Measurements from ENCODE around the gene POGLUT3.

Gene POGLUT3

GRCh38 chr11:108500169-108500568 lies 2.0 kb upstream of the POGLUT3 start:
- Histone ChIP-seq H3K4me1 (ENCODE audit: control insufficient read depth, insufficient read depth, low read length) (peaks cover 12% of the 10 kb centered on the region), H3K4me3 (ENCODE audit: low read depth, low read length) (no peak overlapping the region), H3K27ac (ENCODE audit: low read depth, low read length) (no peak overlapping the region), H3K9me3 (ENCODE audit: control insufficient read depth, insufficient read depth, low read length) (no peaks in the 10 kb centered on the region), H3K27me3 (ENCODE audit: control insufficient read depth, insufficient read depth, low read length) (peaks cover 3% of the 10 kb centered on the region; the same call in 1 of the 2 replicates), H3K36me3 (ENCODE audit: control insufficient read depth, insufficient read depth, low read length) (no peaks in the 10 kb centered on the region), H3K9ac (ENCODE audit: low read depth, low read length) (no peak overlapping the region)

DNA sequence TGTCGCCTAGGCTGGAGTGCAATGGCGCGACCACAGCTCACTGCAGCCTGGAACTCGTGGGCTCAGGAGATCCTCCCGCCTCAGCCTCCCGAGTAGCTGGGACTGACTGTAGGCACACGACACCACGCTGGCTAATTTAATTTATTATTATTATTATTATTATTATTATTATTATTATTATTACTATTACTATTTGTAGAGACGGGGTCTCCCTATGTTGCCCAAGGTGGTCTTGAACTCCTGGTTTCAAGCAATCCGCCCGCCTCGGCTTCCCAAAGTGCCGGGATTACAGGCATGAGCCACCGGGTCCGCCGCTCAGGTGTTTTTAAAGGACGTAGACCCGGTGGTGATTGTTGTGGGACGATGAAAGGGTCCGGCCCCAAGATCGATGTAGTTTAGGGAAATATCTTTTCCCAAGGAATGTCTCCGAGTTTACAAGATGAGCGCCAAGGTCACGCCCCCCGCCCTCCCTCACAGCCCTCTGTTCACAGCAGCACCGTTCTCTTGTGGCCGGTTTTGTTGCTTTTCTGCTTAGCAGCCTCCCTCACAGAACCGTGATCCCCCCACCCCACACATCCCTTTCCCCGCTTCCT lies 728 bp upstream of the POGLUT3 start:
- Histone ChIP-seq H3K4me1 (ENCODE audit: control insufficient read depth, insufficient read depth, low read length) (peaks cover 12% of the 10 kb centered on the region), H3K36me3 (ENCODE audit: control insufficient read depth, insufficient read depth, low read length) (no peaks in the 10 kb centered on the region), H3K27ac (ENCODE audit: low read depth, low read length) (no peak overlapping the region), H3K4me3 (ENCODE audit: low read depth, low read length) (peak overlapping the region; percentile 81), H3K9me3 (ENCODE audit: control insufficient read depth, insufficient read depth, low read length) (no peaks in the 10 kb centered on the region), H3K27me3 (ENCODE audit: control insufficient read depth, insufficient read depth, low read length) (peaks cover 3% of the 10 kb centered on the region; the same call in 1 of the 2 replicates), H3K9ac (ENCODE audit: low read depth, low read length) (peak overlapping the region; percentile 77; the same call in 1 of the 2 replicates)

DNA sequence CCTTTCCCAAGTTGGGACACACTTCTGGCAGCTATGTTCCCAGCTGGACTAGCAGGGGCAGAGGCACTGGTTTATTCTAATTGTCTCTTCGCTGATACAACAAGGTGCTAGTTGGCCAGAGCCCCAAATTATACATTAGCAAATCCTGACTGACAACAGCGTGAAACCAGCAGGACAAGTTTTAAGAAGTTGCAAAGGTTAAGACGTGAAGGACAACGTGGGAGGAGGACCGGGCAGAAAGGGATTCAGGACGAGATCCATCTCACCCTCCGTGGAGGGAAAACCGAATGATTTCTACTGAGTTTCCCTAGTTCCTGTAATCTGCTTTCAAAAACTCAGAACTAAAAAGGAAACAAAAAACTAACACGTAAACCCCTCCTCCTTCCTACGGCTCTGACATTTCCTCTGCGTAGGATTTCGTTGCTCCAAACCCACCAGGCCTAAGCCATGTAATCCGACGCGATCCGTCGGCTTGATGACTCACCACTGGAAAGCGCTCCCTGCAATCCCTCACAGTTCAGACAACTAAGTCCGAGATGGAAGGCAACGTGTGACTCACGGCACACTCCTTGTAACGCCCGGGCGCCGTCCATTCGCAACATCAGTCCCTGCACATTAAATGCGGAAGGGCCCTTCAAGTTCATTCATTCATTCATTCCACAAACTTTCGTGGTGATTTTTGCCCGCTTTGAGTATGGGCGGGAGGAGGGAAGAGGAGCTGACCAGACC lies 703 bp downstream of the POGLUT3 start:
- H3K27ac ChIP-seq (ENCODE audit: low read depth, low read length): peak overlapping the region; percentile 87
- peaks cover 3% of the 10 kb centered on the region; the same call in 1 of the 2 replicates for H3K27me3 ChIP-seq (ENCODE audit: control insufficient read depth, insufficient read depth, low read length)
- no peaks in the 10 kb centered on the region for H3K9me3 ChIP-seq (ENCODE audit: control insufficient read depth, insufficient read depth, low read length)
- H3K9ac ChIP-seq (ENCODE audit: low read depth, low read length): peak overlapping the region; percentile 77
- H3K4me1 ChIP-seq (ENCODE audit: control insufficient read depth, insufficient read depth, low read length): peaks cover 12% of the 10 kb centered on the region
- H3K4me3 ChIP-seq (ENCODE audit: low read depth, low read length): peak overlapping the region; percentile 81
- no peaks in the 10 kb centered on the region for H3K36me3 ChIP-seq (ENCODE audit: control insufficient read depth, insufficient read depth, low read length)

- Histone ChIP-seq H3K36me3 (ENCODE audit: control insufficient read depth, insufficient read depth, low read length) (no peaks in the 10 kb centered on the region), H3K9ac (ENCODE audit: low read depth, low read length) (no peak overlapping the region), H3K4me3 (ENCODE audit: low read depth, low read length) (peak overlapping the region; percentile 81), H3K27ac (ENCODE audit: low read depth, low read length) (peak overlapping the region; percentile 87), H3K9me3 (ENCODE audit: control insufficient read depth, insufficient read depth, low read length) (no peaks in the 10 kb centered on the region), H3K4me1 (ENCODE audit: control insufficient read depth, insufficient read depth, low read length) (peaks cover 12% of the 10 kb centered on the region), H3K27me3 (ENCODE audit: control insufficient read depth, insufficient read depth, low read length) (peaks cover 3% of the 10 kb centered on the region; the same call in 1 of the 2 replicates)
Measured at GRCh38 chr11:108496643-108497256, 1.4 kb downstream of the POGLUT3 start.

- Histone ChIP-seq H3K36me3 (ENCODE audit: control insufficient read depth, insufficient read depth, low read length) (no peaks in the 10 kb centered on the region), H3K9me3 (ENCODE audit: control insufficient read depth, insufficient read depth, low read length) (no peaks in the 10 kb centered on the region), H3K4me3 (ENCODE audit: low read depth, low read length) (no peak overlapping the region), H3K27ac (ENCODE audit: low read depth, low read length) (no peak overlapping the region), H3K4me1 (ENCODE audit: control insufficient read depth, insufficient read depth, low read length) (peaks cover 12% of the 10 kb centered on the region), H3K9ac (ENCODE audit: low read depth, low read length) (no peak overlapping the region), H3K27me3 (ENCODE audit: control insufficient read depth, insufficient read depth, low read length) (peaks cover 3% of the 10 kb centered on the region; the same call in 1 of the 2 replicates)
Measured at GRCh38 chr11:108495326-108495725, 2.9 kb downstream of the POGLUT3 start.

DNA sequence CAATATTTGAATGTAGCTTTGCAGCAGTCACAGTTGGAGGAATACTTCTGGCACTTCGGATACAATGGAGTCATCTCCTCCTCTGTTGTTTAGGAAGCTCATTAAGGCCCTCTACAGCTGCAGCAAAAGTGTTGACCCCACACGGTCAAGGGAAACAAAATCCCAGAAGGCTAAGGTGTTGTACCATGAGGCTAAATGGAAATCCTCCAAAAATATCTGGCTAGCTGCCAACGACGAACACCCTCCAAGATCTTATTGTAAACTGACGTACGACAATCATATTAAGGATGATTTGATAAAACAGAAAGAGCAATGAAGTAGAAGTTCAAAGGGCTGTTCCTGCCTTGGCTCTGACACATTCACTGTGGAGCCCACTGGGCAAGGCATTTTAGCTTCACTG lies 4.0 kb downstream of the POGLUT3 start:
- H3K36me3 ChIP-seq (ENCODE audit: control insufficient read depth, insufficient read depth, low read length): 0 out of 2 replicates have a peak, but pooled peaks cover 4% of the 10 kb centered on the region

GRCh38 chr11:108491936-108492335 lies 6.2 kb downstream of the POGLUT3 start:
- H3K9me3 ChIP-seq (ENCODE audit: control insufficient read depth, insufficient read depth, low read length): no peaks in the 10 kb centered on the region
- no peak overlapping the region for H3K27ac ChIP-seq (ENCODE audit: low read depth, low read length)
- peaks cover 6% of the 10 kb centered on the region for H3K4me1 ChIP-seq (ENCODE audit: control insufficient read depth, insufficient read depth, low read length)
- H3K9ac ChIP-seq (ENCODE audit: low read depth, low read length): no peak overlapping the region
- H3K36me3 ChIP-seq (ENCODE audit: control insufficient read depth, insufficient read depth, low read length): 0 out of 2 replicates have a peak, but pooled peaks cover 4% of the 10 kb centered on the region
- H3K4me3 ChIP-seq (ENCODE audit: low read depth, low read length): no peak overlapping the region
- no peaks in the 10 kb centered on the region for H3K27me3 ChIP-seq (ENCODE audit: control insufficient read depth, insufficient read depth, low read length)

More for the DNA sequence above, 4.0 kb downstream of the POGLUT3 start:
- peaks cover 3% of the 10 kb centered on the region; the same call in 1 of the 2 replicates for H3K27me3 ChIP-seq (ENCODE audit: control insufficient read depth, insufficient read depth, low read length)
- H3K9me3 ChIP-seq (ENCODE audit: control insufficient read depth, insufficient read depth, low read length): no peaks in the 10 kb centered on the region
- peaks cover 12% of the 10 kb centered on the region for H3K4me1 ChIP-seq (ENCODE audit: control insufficient read depth, insufficient read depth, low read length)
- H3K27ac ChIP-seq (ENCODE audit: low read depth, low read length): no peak overlapping the region
- no peak overlapping the region for H3K4me3 ChIP-seq (ENCODE audit: low read depth, low read length)
- no peak overlapping the region for H3K9ac ChIP-seq (ENCODE audit: low read depth, low read length)

DNA sequence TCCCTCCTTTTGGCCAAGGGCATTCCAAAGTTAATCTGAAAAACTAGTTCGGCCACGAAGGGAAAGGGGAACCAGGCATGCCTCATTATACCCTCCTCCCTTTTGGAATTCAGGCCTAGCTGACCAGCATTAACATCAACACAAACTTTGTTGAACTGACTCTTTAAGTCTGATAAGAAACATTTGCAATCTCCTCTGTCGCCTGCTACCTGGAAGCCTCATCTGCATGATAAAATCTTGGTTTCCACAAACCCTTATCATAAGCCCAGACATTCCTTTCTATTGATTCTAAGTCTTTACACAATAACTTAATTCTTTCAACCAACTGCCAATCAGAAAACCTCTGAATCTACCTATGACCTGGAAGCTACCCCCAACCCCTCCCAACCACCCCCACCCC lies 11.4 kb downstream of the POGLUT3 start:
- H3K27me3 ChIP-seq (ENCODE audit: control insufficient read depth, insufficient read depth, low read length): no peaks in the 10 kb centered on the region
- no peaks in the 10 kb centered on the region for H3K9me3 ChIP-seq (ENCODE audit: control insufficient read depth, insufficient read depth, low read length)
- H3K9ac ChIP-seq (ENCODE audit: low read depth, low read length): no peak overlapping the region
- H3K36me3 ChIP-seq (ENCODE audit: control insufficient read depth, insufficient read depth, low read length): peaks cover 9% of the 10 kb centered on the region; the same call in 1 of the 2 replicates
- no peaks in the 10 kb centered on the region for H3K4me1 ChIP-seq (ENCODE audit: control insufficient read depth, insufficient read depth, low read length)
- no peak overlapping the region for H3K27ac ChIP-seq (ENCODE audit: low read depth, low read length)
- H3K4me3 ChIP-seq (ENCODE audit: low read depth, low read length): no peak overlapping the region

DNA sequence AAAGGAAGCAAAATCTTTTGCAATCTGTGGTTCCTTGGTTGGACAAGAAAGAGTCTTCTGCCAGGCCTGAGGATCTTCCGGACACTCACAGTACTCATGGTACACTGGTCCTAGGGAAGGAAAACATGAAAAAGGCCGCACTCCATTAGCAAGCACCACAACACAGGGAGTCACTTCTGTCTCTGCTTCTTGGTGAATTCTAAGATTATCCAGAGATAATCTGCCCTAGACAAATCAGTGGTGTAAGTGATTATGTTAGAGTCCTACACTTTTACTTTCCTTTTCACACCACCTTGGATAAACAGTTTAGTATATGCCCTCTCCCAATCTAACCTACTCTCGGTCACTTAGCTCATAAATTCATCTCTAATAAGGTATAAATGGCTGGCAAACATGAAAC lies 11.9 kb downstream of the POGLUT3 start:
- Histone ChIP-seq H3K4me3 (ENCODE audit: low read depth, low read length) (no peak overlapping the region), H3K4me1 (ENCODE audit: control insufficient read depth, insufficient read depth, low read length) (no peaks in the 10 kb centered on the region), H3K36me3 (ENCODE audit: control insufficient read depth, insufficient read depth, low read length) (peaks cover 10% of the 10 kb centered on the region; the same call in 1 of the 2 replicates), H3K27ac (ENCODE audit: low read depth, low read length) (no peak overlapping the region), H3K9me3 (ENCODE audit: control insufficient read depth, insufficient read depth, low read length) (no peaks in the 10 kb centered on the region), H3K9ac (ENCODE audit: low read depth, low read length) (no peak overlapping the region), H3K27me3 (ENCODE audit: control insufficient read depth, insufficient read depth, low read length) (no peaks in the 10 kb centered on the region)

- Histone ChIP-seq H3K27ac (ENCODE audit: low read depth, low read length) (no peak overlapping the region), H3K9me3 (ENCODE audit: control insufficient read depth, insufficient read depth, low read length) (no peaks in the 10 kb centered on the region), H3K36me3 (ENCODE audit: control insufficient read depth, insufficient read depth, low read length) (peaks cover 15% of the 10 kb centered on the region; the same call in 1 of the 2 replicates), H3K27me3 (ENCODE audit: control insufficient read depth, insufficient read depth, low read length) (no peaks in the 10 kb centered on the region), H3K4me1 (ENCODE audit: control insufficient read depth, insufficient read depth, low read length) (no peaks in the 10 kb centered on the region), H3K4me3 (ENCODE audit: low read depth, low read length) (no peak overlapping the region), H3K9ac (ENCODE audit: low read depth, low read length) (no peak overlapping the region)
Measured at GRCh38 chr11:108483163-108483562, 15.0 kb downstream of the POGLUT3 start.
